ENCODE data around the gene AFF1. TPM values are rescaled to one million over a fixed set of nuclear protein-coding genes. Genes with fewer than 3 reads are reported as not detected.

Gene AFF1
- total RNA-seq, 2 donors from 2014 or later, result 43.2 to 56.2 TPM

DNA sequence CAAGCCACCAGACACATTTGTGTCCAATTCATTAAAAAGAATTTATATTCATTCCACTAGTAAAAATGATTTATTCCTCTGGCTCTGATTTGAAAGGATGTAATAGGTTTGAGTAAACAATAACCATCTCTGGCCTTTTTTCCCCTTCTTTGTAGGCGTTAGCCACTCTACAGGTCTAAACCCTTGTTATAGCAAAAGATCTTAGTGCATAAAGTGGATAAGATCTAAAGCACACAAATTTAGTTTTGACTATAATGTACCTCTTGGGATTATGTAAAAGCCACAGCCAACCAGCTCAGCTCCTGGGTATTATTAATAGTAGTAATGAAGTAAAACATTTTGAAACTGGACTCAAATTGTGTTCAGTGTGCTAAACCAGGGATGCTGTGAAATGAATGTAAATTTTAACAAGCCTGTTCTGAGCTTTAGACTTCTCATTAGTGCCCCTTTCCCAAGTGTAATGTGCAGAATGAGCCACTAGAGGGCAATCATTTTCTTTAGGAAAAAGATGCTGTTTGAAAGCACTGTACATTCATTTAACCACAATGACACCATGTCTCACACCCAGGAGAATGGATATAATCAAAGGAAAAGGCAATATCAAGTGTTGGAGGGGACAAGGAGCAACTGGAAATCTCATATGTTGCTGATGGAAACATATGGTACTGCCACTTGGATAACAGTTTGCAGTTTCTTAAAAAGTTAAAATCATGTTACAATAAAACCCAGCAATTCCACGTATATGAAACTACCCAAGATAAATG lies 215.9 kb downstream of the AFF1 start:
- Mint-ChIP-seq H3K4me3 (no peak overlapping the region), H3K27me3 (no peaks in the 10 kb centered on the region), H3K36me3 (no peaks in the 10 kb centered on the region), H3K4me1 (ENCODE audit: low read depth in 2 of 2) (peaks cover 3 to 6% of the 10 kb centered on the region in 2 donors), H3K27ac (no peak overlapping the region), H3K9me3 (no peaks in the 10 kb centered on the region)
- ATAC-seq, result peak in 1 of 2 donors; percentile 65
- DNase-seq (ENCODE audit: low spot score), result peak; percentile 73

DNA sequence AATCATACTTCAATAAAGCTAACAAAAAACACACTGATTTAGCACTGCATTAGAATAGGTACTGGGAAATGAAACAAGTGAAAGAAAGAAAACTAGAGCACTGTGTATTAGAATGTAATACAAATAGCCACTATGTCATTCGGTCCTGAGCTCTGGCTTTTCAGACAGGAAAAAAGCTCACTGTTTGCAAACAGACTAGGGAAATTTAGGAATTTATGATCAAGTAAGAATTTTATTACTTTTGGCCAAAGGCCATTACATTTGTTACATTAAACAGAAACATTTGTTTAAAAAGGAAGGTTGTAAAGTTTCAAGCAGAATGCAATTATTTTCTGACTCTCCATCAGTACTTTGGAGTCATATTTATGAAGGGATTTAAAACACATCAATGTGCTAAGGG lies 216.9 kb downstream of the AFF1 start:
- ATAC-seq (no peak), DNase-seq (ENCODE audit: low spot score) (no peak)
- H3K36me3 Mint-ChIP-seq, result no peaks in the 10 kb centered on the region
- H3K4me1 Mint-ChIP-seq (ENCODE audit: low read depth in 2 of 2), result peaks cover 3 to 6% of the 10 kb centered on the region in 2 donors
- no peaks in the 10 kb centered on the region for H3K27me3 Mint-ChIP-seq
- H3K9me3 Mint-ChIP-seq, result no peaks in the 10 kb centered on the region
- H3K27ac Mint-ChIP-seq, result no peak overlapping the region
- H3K4me3 Mint-ChIP-seq, result no peak overlapping the region

DNA sequence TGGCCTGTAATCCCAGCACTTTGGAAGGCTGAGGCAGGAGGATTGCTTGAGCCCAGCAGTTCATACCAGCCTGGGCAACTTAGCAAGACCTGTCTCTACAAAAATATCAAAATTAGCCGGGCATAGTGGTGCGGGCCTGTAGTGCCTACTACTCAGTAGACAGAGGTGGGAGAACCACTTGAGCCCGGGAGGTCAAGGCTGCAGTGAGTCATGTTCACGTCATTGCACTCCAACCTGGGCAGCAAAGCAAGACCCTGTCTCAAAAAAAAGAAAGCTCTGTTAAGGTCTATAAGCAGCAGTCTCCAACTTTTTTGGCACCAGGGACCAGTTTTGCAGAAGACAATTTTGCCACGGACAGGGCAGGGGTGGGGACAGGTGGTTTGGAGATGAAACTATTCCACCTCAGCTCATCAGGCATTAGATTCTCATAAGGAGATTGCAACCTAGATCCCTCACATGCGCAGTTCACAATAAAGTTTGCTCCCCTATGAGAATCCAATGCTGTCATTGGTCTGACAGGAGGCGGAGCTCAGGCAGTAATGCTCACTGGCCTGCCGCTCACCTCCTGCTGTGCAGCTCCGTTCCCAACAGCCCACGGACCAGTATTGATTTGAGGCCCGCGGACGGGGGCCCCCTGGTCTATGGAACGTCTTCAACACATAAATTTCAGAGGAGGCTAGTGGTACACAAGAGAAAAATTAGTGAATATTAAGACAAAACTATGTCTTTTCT lies 217.7 kb downstream of the AFF1 start:
- Mint-ChIP-seq H3K4me1 (ENCODE audit: low read depth in 2 of 2) (peaks cover 3 to 6% of the 10 kb centered on the region in 2 donors), H3K4me3 (no peak overlapping the region), H3K36me3 (no peaks in the 10 kb centered on the region), H3K27me3 (no peaks in the 10 kb centered on the region), H3K9me3 (no peaks in the 10 kb centered on the region), H3K27ac (no peak overlapping the region)
- ATAC-seq, result no peak
- no peak for DNase-seq (ENCODE audit: low spot score)

DNA sequence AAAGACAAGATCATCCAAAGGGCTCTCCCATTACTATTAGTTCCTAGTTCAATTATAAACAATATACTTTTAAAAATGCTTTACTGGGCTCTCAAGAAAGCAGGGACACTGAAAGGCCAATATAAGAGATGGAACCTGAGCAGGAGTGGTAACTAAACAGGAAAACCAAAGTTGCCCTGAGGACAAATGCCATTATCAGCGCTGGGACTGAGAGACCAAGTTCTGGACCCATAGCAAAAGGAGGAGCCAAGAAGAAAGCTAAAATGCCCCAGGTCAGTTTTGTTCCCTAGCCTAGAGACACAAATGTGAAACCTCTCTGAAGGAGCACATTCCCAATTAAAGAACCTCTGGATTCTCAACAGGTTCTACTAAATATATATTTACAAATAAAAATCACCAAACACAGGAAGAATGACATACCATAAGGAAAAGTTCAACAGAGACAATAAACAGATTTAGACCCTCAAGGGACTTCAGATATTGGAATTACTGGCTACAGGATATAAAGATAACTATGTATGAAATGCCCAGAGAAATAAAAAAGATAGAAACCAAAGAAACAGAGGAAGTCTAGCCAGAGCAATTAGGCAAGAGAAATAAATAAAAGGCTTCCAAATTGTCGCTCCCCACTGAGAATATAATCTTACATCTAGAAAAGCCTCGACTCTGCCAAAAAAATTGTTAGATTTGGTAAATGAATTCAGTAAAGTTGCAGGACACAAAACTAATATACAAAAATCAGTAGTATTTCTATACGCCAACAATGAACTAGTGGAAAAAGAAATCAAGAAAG lies 218.5 kb downstream of the AFF1 start:
- no peaks in the 10 kb centered on the region for H3K9me3 Mint-ChIP-seq
- peaks cover 3 to 6% of the 10 kb centered on the region in 2 donors for H3K4me1 Mint-ChIP-seq (ENCODE audit: low read depth in 2 of 2)
- H3K27ac Mint-ChIP-seq, result no peak overlapping the region
- no peak overlapping the region for H3K4me3 Mint-ChIP-seq
- no peaks in the 10 kb centered on the region for H3K27me3 Mint-ChIP-seq
- ATAC-seq (no peak), DNase-seq (ENCODE audit: low spot score) (no peak)
- H3K36me3 Mint-ChIP-seq, result no peaks in the 10 kb centered on the region

DNA sequence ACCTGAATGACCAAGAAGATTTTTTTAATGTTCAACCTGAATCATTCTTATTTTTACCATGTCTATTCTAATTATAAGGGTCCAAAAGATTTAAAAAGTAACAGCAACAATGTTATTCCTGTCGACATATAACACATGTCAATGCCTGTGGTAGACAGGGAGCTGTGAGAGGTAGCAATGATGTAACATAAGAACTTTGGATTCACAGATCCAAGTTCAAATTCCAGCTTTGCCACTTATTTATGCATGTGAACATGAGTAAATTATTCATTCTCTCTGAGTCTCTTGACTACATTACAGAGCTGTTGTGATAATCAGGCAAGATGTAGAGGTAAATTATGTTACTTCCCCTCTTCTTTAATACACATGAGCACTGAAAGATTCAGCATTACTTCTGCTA lies 231.1 kb downstream of the AFF1 start:
- no peaks in the 10 kb centered on the region for H3K9me3 Mint-ChIP-seq
- H3K27me3 Mint-ChIP-seq, result no peaks in the 10 kb centered on the region
- no peak overlapping the region for H3K27ac Mint-ChIP-seq
- no peaks in the 10 kb centered on the region for H3K4me1 Mint-ChIP-seq (ENCODE audit: low read depth in 2 of 2)
- no peaks in the 10 kb centered on the region for H3K36me3 Mint-ChIP-seq
- no peak overlapping the region for H3K4me3 Mint-ChIP-seq
- no peak for ATAC-seq
- DNase-seq (ENCODE audit: low spot score), result no peak

DNA sequence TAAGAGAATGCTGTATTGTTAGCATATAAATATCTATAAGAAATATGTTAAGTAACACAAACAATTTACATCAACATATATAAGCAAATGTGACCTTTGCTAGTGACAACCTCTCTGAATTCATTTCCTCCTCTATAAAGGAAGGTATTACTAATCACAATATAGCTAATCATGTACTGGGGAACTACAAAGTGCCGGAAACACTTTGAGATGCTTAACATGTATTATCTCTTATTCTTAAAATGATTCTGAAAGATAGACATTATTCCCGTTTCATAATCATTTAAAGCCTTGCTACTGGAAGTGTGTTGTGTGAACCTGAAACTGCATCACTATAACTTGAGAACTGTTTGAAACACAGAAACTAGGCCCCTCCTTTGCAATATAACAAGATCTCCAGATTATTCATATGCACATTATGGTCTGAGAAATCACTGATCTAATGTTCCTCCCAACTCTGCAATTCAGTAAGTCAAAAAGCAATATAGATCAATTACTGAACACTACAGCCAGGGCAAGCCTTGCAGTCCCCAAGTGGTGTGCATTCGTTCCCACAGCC lies 231.6 kb downstream of the AFF1 start:
- H3K9me3 Mint-ChIP-seq, result no peaks in the 10 kb centered on the region
- H3K27me3 Mint-ChIP-seq, result no peaks in the 10 kb centered on the region
- no peak overlapping the region for H3K27ac Mint-ChIP-seq
- ATAC-seq (no peak), DNase-seq (ENCODE audit: low spot score) (no peak)
- no peaks in the 10 kb centered on the region for H3K36me3 Mint-ChIP-seq
- H3K4me1 Mint-ChIP-seq (ENCODE audit: low read depth in 2 of 2), result no peaks in the 10 kb centered on the region
- no peak overlapping the region for H3K4me3 Mint-ChIP-seq

DNA sequence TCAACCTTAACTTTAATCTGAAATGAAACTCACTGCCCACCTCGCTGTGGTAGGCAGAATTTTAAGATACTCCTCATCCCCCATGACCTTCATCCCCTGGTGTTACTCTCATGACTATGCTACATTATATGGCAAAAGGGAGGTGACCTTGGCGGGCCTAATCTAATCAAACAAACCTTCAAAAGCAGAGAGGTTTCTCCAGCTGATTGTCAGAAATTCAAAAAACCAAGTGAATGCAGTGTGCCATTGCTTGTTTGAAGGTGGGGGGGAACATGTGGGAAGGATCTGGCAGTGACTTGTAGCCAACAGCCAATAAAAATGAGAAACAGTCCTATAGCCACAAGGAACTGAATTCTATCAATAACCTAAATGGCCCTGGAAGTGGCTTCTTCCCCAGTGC lies 237.1 kb downstream of the AFF1 start:
- no peaks in the 10 kb centered on the region for H3K4me1 Mint-ChIP-seq (ENCODE audit: low read depth in 2 of 2)
- no peaks in the 10 kb centered on the region for H3K9me3 Mint-ChIP-seq
- DNase-seq (ENCODE audit: low spot score) (no peak), ATAC-seq (no peak)
- no peak overlapping the region for H3K27ac Mint-ChIP-seq
- no peaks in the 10 kb centered on the region for H3K27me3 Mint-ChIP-seq
- H3K4me3 Mint-ChIP-seq, result no peak overlapping the region
- peaks cover 4% of the 10 kb centered on the region for H3K36me3 Mint-ChIP-seq

DNA sequence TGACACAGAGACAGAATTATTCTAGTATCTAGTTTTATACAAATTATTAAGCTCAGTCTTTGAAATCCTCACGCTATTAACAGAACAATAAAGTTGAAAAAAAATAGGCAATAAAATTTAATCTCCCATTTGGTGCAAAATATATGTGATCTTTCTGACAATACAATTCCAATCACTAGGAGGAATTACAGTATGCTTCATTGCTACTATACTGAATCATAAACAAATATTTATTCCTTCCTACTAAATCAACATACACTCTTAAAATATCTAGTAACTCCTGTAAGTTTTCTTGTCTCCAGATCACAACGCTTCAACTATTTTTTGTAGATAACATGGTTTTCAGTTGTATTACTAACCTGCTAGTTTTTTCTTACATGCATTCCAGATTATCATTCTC lies 239.9 kb downstream of the AFF1 start:
- Mint-ChIP-seq H3K36me3 (peaks cover 4% of the 10 kb centered on the region), H3K4me3 (no peak overlapping the region), H3K4me1 (ENCODE audit: low read depth in 2 of 2) (no peaks in the 10 kb centered on the region), H3K27me3 (no peaks in the 10 kb centered on the region), H3K9me3 (no peaks in the 10 kb centered on the region), H3K27ac (no peak overlapping the region)
- ATAC-seq, result no peak
- DNase-seq (ENCODE audit: low spot score), result no peak

DNA sequence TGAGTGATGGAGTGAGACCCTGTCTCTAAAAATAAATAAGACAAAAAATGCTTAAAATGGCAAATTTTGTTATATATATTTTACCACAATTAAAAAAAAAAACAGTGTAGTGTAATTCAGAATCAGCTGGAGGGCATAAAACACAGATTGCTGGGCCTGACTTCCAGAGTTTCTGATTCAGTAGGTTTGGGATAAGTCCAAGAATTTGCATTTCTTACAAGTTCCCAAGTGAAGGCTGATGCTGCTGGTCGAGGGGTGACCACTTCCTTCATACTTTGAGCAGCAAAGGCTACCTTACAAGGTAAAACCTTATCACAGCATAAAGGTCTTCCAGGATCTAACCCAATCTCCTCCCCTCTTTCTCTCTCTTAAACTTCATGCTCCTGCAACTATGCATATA lies 244.9 kb downstream of the AFF1 start:
- no peak for DNase-seq (ENCODE audit: low spot score)
- H3K27me3 Mint-ChIP-seq, result no peaks in the 10 kb centered on the region
- ATAC-seq, result no peak
- H3K4me1 Mint-ChIP-seq (ENCODE audit: low read depth in 2 of 2), result peaks cover 0 to 3% of the 10 kb centered on the region in 2 donors
- no peaks in the 10 kb centered on the region for H3K9me3 Mint-ChIP-seq
- H3K36me3 Mint-ChIP-seq, result peaks cover 1% of the 10 kb centered on the region
- no peak overlapping the region for H3K27ac Mint-ChIP-seq
- no peak overlapping the region for H3K4me3 Mint-ChIP-seq

DNA sequence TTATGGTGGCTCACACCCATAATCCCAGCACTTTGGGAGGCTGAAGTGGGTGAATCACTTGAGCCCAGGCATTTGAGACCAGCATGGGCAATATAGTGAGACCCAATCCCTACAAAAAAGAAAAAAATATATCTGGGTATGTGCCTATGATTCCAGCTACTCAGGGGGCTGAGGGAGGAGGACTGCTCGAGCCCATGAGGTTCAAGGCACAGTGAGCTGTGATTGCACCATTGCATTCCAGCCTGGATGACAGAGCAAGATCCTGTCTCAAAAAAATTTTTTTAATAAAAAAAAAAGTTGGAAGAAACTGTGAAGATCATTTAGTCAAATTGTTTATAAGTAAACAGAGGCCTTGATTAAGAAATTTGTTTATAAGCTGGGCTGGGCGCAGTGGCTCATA lies 246.0 kb downstream of the AFF1 start:
- Mint-ChIP-seq H3K27ac (no peak overlapping the region), H3K4me1 (ENCODE audit: low read depth in 2 of 2) (peaks cover 0 to 3% of the 10 kb centered on the region in 2 donors), H3K27me3 (no peaks in the 10 kb centered on the region), H3K9me3 (no peaks in the 10 kb centered on the region), H3K36me3 (no peaks in the 10 kb centered on the region), H3K4me3 (no peak overlapping the region)
- DNase-seq (ENCODE audit: low spot score), result no peak
- no peak for ATAC-seq

DNA sequence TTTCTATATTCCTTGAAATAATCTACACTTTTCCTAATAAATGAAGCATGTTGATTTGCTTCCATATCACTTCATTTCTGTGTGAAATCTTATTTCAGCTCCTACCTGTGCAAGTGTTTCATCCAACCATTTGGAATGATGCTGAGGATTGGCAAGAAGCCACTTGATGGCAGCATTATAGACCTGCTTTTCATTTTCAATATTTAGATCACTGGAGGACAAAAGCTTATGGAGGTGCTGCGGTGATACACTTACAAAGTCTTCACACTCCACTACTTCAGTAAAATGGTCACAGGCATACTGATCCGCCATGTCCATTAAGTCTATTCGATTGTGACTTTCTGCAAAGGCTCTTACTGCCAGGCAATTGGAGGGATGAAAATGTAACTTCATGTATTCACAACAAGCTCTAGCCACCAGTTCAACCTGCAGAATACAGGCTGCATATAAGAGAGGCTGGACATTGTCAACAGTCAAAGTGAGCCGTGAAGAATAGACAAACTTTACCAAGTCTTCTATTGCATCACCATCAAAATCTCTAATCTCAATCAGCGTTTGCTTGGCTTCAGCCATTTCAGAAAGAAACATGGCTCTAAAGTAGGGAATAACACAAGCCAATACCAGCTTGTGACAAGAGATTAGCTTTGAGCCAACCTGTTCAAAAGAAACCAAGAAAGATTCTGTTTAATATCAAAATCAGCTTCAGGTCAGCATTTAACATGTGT lies 250.5 kb downstream of the AFF1 start:
- Mint-ChIP-seq H3K4me1 (ENCODE audit: low read depth in 2 of 2) (no peaks in the 10 kb centered on the region), H3K4me3 (no peak overlapping the region), H3K27ac (no peak overlapping the region), H3K9me3 (no peaks in the 10 kb centered on the region), H3K36me3 (no peaks in the 10 kb centered on the region), H3K27me3 (no peaks in the 10 kb centered on the region)
- DNase-seq (ENCODE audit: low spot score) (no peak), ATAC-seq (no peak)

DNA sequence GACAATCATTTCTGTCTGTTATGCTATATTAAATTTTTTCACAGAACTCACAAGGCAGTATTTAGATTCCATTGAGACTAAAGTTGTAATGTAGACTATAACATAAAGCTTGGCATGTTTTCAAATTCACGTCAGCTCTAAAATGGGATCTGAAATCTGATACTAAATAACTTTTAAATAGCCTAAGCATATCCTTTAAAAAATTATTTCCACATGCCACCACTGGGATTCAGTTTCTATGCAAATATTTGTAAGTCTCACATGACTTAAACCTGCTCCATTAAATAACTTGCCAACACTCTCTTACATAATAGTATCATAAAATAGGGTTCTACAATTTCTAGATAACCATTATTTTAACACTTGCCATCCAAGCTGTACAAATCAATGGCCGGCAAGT lies 253.2 kb downstream of the AFF1 start:
- no peak overlapping the region for H3K4me3 Mint-ChIP-seq
- no peaks in the 10 kb centered on the region for H3K9me3 Mint-ChIP-seq
- H3K4me1 Mint-ChIP-seq (ENCODE audit: low read depth in 2 of 2), result no peaks in the 10 kb centered on the region
- no peaks in the 10 kb centered on the region for H3K36me3 Mint-ChIP-seq
- ATAC-seq, result no peak
- DNase-seq (ENCODE audit: low spot score), result no peak
- no peaks in the 10 kb centered on the region for H3K27me3 Mint-ChIP-seq
- H3K27ac Mint-ChIP-seq, result no peak overlapping the region

DNA sequence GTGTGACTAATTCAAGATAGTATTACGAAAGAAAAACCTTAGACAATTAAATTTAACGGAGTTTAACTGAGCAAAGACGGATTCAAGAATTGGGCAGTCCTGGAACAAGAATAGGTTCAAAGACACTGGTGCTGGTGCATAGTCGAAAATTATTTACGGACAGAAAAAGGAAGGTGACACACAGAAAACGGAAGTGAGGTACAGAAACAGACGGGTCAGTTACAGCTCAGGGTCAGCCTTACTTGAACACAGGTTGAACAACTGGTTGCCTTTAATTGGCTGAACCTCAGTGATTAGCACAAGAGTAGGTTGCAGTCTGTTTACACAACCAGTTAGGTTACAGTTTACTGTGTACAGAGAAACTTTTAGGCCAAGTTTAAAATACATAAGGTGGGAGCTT lies 254.1 kb downstream of the AFF1 start:
- H3K4me3 Mint-ChIP-seq, result no peak overlapping the region
- H3K4me1 Mint-ChIP-seq (ENCODE audit: low read depth in 2 of 2), result no peaks in the 10 kb centered on the region
- H3K36me3 Mint-ChIP-seq, result no peaks in the 10 kb centered on the region
- H3K9me3 Mint-ChIP-seq, result no peaks in the 10 kb centered on the region
- H3K27ac Mint-ChIP-seq, result no peak overlapping the region
- ATAC-seq (no peak), DNase-seq (ENCODE audit: low spot score) (no peak)
- no peaks in the 10 kb centered on the region for H3K27me3 Mint-ChIP-seq

Measured in natural killer cell treated with Interleukin-12 subunit alpha and Interleukin-12 subunit beta and Interleukin-15 and Interleukin-18, amount 100 ng/mL, for 72 hours (primary cell).